Measurements from ENCODE around the gene CDK19. TPM values are rescaled to one million over a fixed set of nuclear protein-coding genes. Genes with fewer than 3 reads are reported as not detected.

CDK19 gene
- polyA plus RNA-seq, 1 donor (not counting 4 experiments of a cell fraction or from before 2014, with no cell fraction given), result 6.4 TPM

- H3K79me2 ChIP-seq (ENCODE audit: control insufficient read depth, insufficient read depth, low read length), result no peaks in the 10 kb centered on the region
- no peak for DNase-seq (ENCODE audit: low read depth, low spot score)
- H3K4me3 ChIP-seq (ENCODE audit: control insufficient read depth in 2 of 3, extremely low read depth in 1 of 3, insufficient read depth in 2 of 3, low read depth in 1 of 3, low read length in 3 of 3), result no peak overlapping the region
- H3K9me3 ChIP-seq (ENCODE audit: control insufficient read depth, low read depth, low read length), result no peaks in the 10 kb centered on the region
- no peak overlapping the region for H3K9ac ChIP-seq (ENCODE audit: control insufficient read depth, extremely low read depth, insufficient read depth, low read length)
- H3K4me1 ChIP-seq (ENCODE audit: control insufficient read depth, extremely low read depth, insufficient read depth, low read length), result no peaks in the 10 kb centered on the region
- H3K27ac ChIP-seq (ENCODE audit: control insufficient read depth, insufficient read depth, low read length), result no peak overlapping the region
- no peaks in the 10 kb centered on the region for H3K36me3 ChIP-seq (ENCODE audit: control insufficient read depth in 2 of 2, extremely low read depth in 1 of 2, insufficient read depth in 2 of 2, low read length in 2 of 2)
- TF ChIP-seq, protein P1, sequence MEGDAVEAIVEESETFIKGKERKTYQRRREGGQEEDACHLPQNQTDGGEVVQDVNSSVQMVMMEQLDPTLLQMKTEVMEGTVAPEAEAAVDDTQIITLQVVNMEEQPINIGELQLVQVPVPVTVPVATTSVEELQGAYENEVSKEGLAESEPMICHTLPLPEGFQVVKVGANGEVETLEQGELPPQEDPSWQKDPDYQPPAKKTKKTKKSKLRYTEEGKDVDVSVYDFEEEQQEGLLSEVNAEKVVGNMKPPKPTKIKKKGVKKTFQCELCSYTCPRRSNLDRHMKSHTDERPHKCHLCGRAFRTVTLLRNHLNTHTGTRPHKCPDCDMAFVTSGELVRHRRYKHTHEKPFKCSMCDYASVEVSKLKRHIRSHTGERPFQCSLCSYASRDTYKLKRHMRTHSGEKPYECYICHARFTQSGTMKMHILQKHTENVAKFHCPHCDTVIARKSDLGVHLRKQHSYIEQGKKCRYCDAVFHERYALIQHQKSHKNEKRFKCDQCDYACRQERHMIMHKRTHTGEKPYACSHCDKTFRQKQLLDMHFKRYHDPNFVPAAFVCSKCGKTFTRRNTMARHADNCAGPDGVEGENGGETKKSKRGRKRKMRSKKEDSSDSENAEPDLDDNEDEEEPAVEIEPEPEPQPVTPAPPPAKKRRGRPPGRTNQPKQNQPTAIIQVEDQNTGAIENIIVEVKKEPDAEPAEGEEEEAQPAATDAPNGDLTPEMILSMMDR (optimal IDR thresholded peaks at IDR 0.05 in 1 of 3, IDR thresholded peaks at IDR 0.05 in 1 of 3, conservative IDR thresholded peaks at IDR 0.05 in 1 of 3; ENCODE audit: extremely low read depth in 1 of 3, insufficient read depth in 2 of 3, low read length in 3 of 3), result no peak
- TF ChIP-seq EZH2 (IDR thresholded peaks at IDR 0.05; ENCODE audit: low read length), result no peak
- no peak for FAIRE-seq
- H3K4me2 ChIP-seq (ENCODE audit: control insufficient read depth, extremely low read depth, insufficient read depth, low read depth, low read length), result no peak overlapping the region
- dilution Hi-C loops (cut with MboI; ENCODE audit: extremely low pct_ligation_motif_present, low sequenced_read_pairs), result no loop called here
- no peaks in the 10 kb centered on the region for H3K27me3 ChIP-seq (ENCODE audit: control insufficient read depth, extremely low read depth, insufficient read depth, low read length)
- no peaks in the 10 kb centered on the region for H3K9me1 ChIP-seq (ENCODE audit: control insufficient read depth, extremely low read depth, insufficient read depth, low read length)
- no peak overlapping the region for H2AFZ ChIP-seq (ENCODE audit: control insufficient read depth, low read length)
- no peaks in the 10 kb centered on the region for H4K20me1 ChIP-seq (ENCODE audit: control insufficient read depth, extremely low read depth, insufficient read depth, low read length)
Measured at GRCh38 chr6:110853754-110854477, 38.6 kb upstream of the CDK19 start.

GRCh38 chr6:110852773-110853172, 37.5 kb upstream of the CDK19 start:
- no peak overlapping the region for H3K9ac ChIP-seq (ENCODE audit: control insufficient read depth, extremely low read depth, insufficient read depth, low read length)
- dilution Hi-C loops (cut with MboI; ENCODE audit: extremely low pct_ligation_motif_present, low sequenced_read_pairs), result no loop called here
- DNase-seq (ENCODE audit: low read depth, low spot score) (no peak), FAIRE-seq (no peak)
- H3K4me2 ChIP-seq (ENCODE audit: control insufficient read depth, extremely low read depth, insufficient read depth, low read depth, low read length), result no peak overlapping the region
- no peaks in the 10 kb centered on the region for H3K9me1 ChIP-seq (ENCODE audit: control insufficient read depth, extremely low read depth, insufficient read depth, low read length)
- no peaks in the 10 kb centered on the region for H3K36me3 ChIP-seq (ENCODE audit: control insufficient read depth in 2 of 2, extremely low read depth in 1 of 2, insufficient read depth in 2 of 2, low read length in 2 of 2)
- no peaks in the 10 kb centered on the region for H3K27me3 ChIP-seq (ENCODE audit: control insufficient read depth, extremely low read depth, insufficient read depth, low read length)
- H3K9me3 ChIP-seq (ENCODE audit: control insufficient read depth, low read depth, low read length), result no peaks in the 10 kb centered on the region
- no peaks in the 10 kb centered on the region for H3K79me2 ChIP-seq (ENCODE audit: control insufficient read depth, insufficient read depth, low read length)
- TF ChIP-seq, protein P1 (optimal IDR thresholded peaks at IDR 0.05 in 1 of 3, IDR thresholded peaks at IDR 0.05 in 1 of 3, conservative IDR thresholded peaks at IDR 0.05 in 1 of 3; ENCODE audit: extremely low read depth in 1 of 3, insufficient read depth in 2 of 3, low read length in 3 of 3), result no peak
- no peak for TF ChIP-seq EZH2 (IDR thresholded peaks at IDR 0.05; ENCODE audit: low read length)
- no peaks in the 10 kb centered on the region for H4K20me1 ChIP-seq (ENCODE audit: control insufficient read depth, extremely low read depth, insufficient read depth, low read length)
- H3K27ac ChIP-seq (ENCODE audit: control insufficient read depth, insufficient read depth, low read length), result no peak overlapping the region
- H3K4me3 ChIP-seq (ENCODE audit: control insufficient read depth in 2 of 3, extremely low read depth in 1 of 3, insufficient read depth in 2 of 3, low read depth in 1 of 3, low read length in 3 of 3), result no peak overlapping the region
- H2AFZ ChIP-seq (ENCODE audit: control insufficient read depth, low read length), result no peak overlapping the region
- H3K4me1 ChIP-seq (ENCODE audit: control insufficient read depth, extremely low read depth, insufficient read depth, low read length), result peaks cover 3% of the 10 kb centered on the region
